A673 (cell line): Measurements from ENCODE around the gene POLR3K.

Experiments used
- EZH2 ChIP-seq: fragments of 200-600 bp; sonication (generic); IDR thresholded peaks from 2 replicates; pipeline ENCODE4 v1.6.1; 2017; ENCODE audit warnings: borderline replicate concordance, low read depth, mild to moderate bottlenecking, mixed read lengths, antibody characterized with exemption, low read length; ENCODE audit not compliant: poor library complexity, severe bottlenecking
- TF ChIP-seq, protein P1 (sequence below): fragments of 300-800, 200-600 bp; sonication (generic); conservative IDR thresholded peaks from 2 replicates; pipeline ENCODE4 v1.5.1; 2017; ENCODE audit warnings: low read depth, mild to moderate bottlenecking, antibody characterized with exemption, low read length, moderate library complexity, mixed read lengths

DNA sequence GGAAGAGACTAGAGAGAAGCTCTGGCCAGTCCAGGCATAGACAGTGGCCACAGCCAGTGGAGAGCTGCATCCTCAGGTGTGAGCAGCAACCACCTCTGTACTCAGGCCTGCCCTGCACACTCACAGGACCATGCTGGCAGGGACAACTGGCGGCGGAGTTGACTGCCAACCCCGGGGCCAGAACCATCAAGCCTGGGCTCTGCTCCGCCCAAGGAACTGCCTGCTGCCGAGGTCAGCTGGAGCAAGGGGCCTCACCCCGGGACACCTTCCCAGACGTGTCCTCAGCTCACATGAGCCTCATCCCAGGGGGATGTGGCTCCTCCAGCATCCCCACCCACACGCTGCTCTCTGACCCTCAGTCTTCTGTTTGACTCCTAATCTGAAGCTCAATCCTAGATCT lies 15.8 kb upstream of the POLR3K start:
- TF ChIP-seq, protein P1, sequence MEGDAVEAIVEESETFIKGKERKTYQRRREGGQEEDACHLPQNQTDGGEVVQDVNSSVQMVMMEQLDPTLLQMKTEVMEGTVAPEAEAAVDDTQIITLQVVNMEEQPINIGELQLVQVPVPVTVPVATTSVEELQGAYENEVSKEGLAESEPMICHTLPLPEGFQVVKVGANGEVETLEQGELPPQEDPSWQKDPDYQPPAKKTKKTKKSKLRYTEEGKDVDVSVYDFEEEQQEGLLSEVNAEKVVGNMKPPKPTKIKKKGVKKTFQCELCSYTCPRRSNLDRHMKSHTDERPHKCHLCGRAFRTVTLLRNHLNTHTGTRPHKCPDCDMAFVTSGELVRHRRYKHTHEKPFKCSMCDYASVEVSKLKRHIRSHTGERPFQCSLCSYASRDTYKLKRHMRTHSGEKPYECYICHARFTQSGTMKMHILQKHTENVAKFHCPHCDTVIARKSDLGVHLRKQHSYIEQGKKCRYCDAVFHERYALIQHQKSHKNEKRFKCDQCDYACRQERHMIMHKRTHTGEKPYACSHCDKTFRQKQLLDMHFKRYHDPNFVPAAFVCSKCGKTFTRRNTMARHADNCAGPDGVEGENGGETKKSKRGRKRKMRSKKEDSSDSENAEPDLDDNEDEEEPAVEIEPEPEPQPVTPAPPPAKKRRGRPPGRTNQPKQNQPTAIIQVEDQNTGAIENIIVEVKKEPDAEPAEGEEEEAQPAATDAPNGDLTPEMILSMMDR: no peak
- no peak for TF ChIP-seq EZH2
